ENCODE results near the gene MCC.

GRCh38 chr5:113024076-113024697 is 464.1 kb downstream of the MCC start:
- TF ChIP-seq, protein P1, sequence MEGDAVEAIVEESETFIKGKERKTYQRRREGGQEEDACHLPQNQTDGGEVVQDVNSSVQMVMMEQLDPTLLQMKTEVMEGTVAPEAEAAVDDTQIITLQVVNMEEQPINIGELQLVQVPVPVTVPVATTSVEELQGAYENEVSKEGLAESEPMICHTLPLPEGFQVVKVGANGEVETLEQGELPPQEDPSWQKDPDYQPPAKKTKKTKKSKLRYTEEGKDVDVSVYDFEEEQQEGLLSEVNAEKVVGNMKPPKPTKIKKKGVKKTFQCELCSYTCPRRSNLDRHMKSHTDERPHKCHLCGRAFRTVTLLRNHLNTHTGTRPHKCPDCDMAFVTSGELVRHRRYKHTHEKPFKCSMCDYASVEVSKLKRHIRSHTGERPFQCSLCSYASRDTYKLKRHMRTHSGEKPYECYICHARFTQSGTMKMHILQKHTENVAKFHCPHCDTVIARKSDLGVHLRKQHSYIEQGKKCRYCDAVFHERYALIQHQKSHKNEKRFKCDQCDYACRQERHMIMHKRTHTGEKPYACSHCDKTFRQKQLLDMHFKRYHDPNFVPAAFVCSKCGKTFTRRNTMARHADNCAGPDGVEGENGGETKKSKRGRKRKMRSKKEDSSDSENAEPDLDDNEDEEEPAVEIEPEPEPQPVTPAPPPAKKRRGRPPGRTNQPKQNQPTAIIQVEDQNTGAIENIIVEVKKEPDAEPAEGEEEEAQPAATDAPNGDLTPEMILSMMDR (IDR thresholded peaks at IDR 0.05), result no peak
- TF ChIP-seq POLR2A (IDR thresholded peaks at IDR 0.05), result no peak
